Glutamatergic neuron (in vitro differentiated cells): Measurements from ENCODE around the gene C16orf82. TPM values are rescaled to one million over a fixed set of nuclear protein-coding genes. Genes with fewer than 3 reads are reported as not detected.

Experiments
- DNase-seq: peaks from one replicate; pipeline ENCODE4 v3.0.0; 2022
- H3K27ac Mint-ChIP-seq: one replicate; pipeline ENCODE4 v1.8.0; 2020; ENCODE audit warnings: mild to moderate bottlenecking, mixed read lengths, inconsistent platforms; ENCODE audit not compliant: unreplicated experiment
- H3K27me3 Mint-ChIP-seq: one replicate; pipeline ENCODE4 v1.8.0; 2020; ENCODE audit warnings: mild to moderate bottlenecking, moderate library complexity, mixed read lengths, inconsistent platforms; ENCODE audit not compliant: unreplicated experiment
- H3K36me3 Mint-ChIP-seq: one replicate; pipeline ENCODE4 v1.8.0; 2020; ENCODE audit warnings: mild to moderate bottlenecking, mixed read lengths, inconsistent platforms; ENCODE audit not compliant: unreplicated experiment
- H3K4me1 Mint-ChIP-seq: one replicate; pipeline ENCODE4 v1.8.0; 2020; ENCODE audit warnings: mild to moderate bottlenecking, low read depth, mixed read lengths, inconsistent platforms; ENCODE audit not compliant: unreplicated experiment
- H3K4me3 Mint-ChIP-seq: one replicate; pipeline ENCODE4 v1.8.0; 2020; ENCODE audit warnings: mild to moderate bottlenecking, mixed read lengths, inconsistent platforms; ENCODE audit not compliant: unreplicated experiment
- H3K9me3 Mint-ChIP-seq: one replicate; pipeline ENCODE4 v1.8.0; 2020; ENCODE audit warnings: mild to moderate bottlenecking, moderate library complexity, mixed read lengths, inconsistent platforms; ENCODE audit not compliant: unreplicated experiment
- CTCF ChIP-seq: fragments of 200-600 bp; sonication (generic); IDR thresholded peaks from one replicate; pipeline ENCODE4 v1.5.0; 2021; ENCODE audit not compliant: partially characterized antibody, unreplicated experiment
- long read RNA-seq: library from polyadenylated mRNA; unstranded; transcript quantifications from one replicate; pipeline ENCODE4 v2.0.0, GENCODE V29; 2020; ENCODE audit not compliant: unreplicated experiment
- total RNA-seq: library from RNA; stranded (reverse); fragmentation: NEBNext Ultra II Directional; extraction: Animal tissue kit (Norgen Biotek cat#: 25700); gene quantifications from one replicate; pipeline ENCODE4 v1.2.1, GENCODE V29; 2021; ENCODE audit not compliant: unreplicated experiment

The C16orf82 gene
- not detected for total RNA-seq
- long read RNA-seq, result 0 reads

- Mint-ChIP-seq H3K27me3 (peaks cover 3% of the 10 kb centered on the region), H3K9me3 (peaks cover 4% of the 10 kb centered on the region), H3K27ac (no peak within 1 kb of the TSS), H3K36me3 (no peaks in the 10 kb centered on the region), H3K4me1 (peaks cover 1% of the 10 kb centered on the region), H3K4me3 (no peak within 1 kb of the TSS)
- peak; percentile 68 for DNase-seq
- TF ChIP-seq CTCF, result no peak
These were observed at the start of gene C16orf82 for GRCh38 chr16:27066668-27067537. TSS of gene C16orf82 (plus strand) at chr16:27066927.

- no peak overlapping the region for H3K4me3 Mint-ChIP-seq
These were observed 46.7 kb upstream of the C16orf82 start for GRCh38 chr16:27020031-27020430.

GRCh38 chr16:27024010-27024409 lies 42.7 kb upstream of the C16orf82 start:
- Mint-ChIP-seq H3K9me3 (peaks cover 9% of the 10 kb centered on the region), H3K27ac (no peak overlapping the region), H3K36me3 (no peaks in the 10 kb centered on the region), H3K27me3 (peaks cover 4% of the 10 kb centered on the region), H3K4me1 (no peaks in the 10 kb centered on the region), H3K4me3 (no peak overlapping the region)
- no peak for TF ChIP-seq CTCF
- no peak for DNase-seq

More at GRCh38 chr16:27020031-27020430, 46.7 kb upstream of the C16orf82 start:
- H3K9me3 Mint-ChIP-seq, result peaks cover 10% of the 10 kb centered on the region
- peaks cover 4% of the 10 kb centered on the region for H3K27me3 Mint-ChIP-seq
- no peaks in the 10 kb centered on the region for H3K36me3 Mint-ChIP-seq
- no peak for TF ChIP-seq CTCF
- no peak overlapping the region for H3K27ac Mint-ChIP-seq
- no peak for DNase-seq
- H3K4me1 Mint-ChIP-seq, result no peaks in the 10 kb centered on the region

GRCh38 chr16:27025581-27025980 lies 41.1 kb upstream of the C16orf82 start:
- TF ChIP-seq CTCF, result no peak
- peaks cover 9% of the 10 kb centered on the region for H3K9me3 Mint-ChIP-seq

GRCh38 chr16:27027971-27028370 lies 38.8 kb upstream of the C16orf82 start:
- Mint-ChIP-seq H3K36me3 (no peaks in the 10 kb centered on the region), H3K4me1 (no peaks in the 10 kb centered on the region), H3K27ac (no peak overlapping the region), H3K27me3 (no peaks in the 10 kb centered on the region), H3K9me3 (peaks cover 9% of the 10 kb centered on the region), H3K4me3 (no peak overlapping the region)
- no peak for DNase-seq
- TF ChIP-seq CTCF, result no peak

More at GRCh38 chr16:27025581-27025980, 41.1 kb upstream of the C16orf82 start:
- Mint-ChIP-seq H3K27me3 (peaks cover 4% of the 10 kb centered on the region), H3K4me3 (no peak overlapping the region), H3K27ac (no peak overlapping the region), H3K36me3 (no peaks in the 10 kb centered on the region), H3K4me1 (no peaks in the 10 kb centered on the region)
- no peak for DNase-seq
